HG03521 (cell line): ENCODE measurements around the gene LRRC4C.

Source experiments
- ATAC-seq: cut with Tn5 transposase; IDR thresholded peaks from one replicate; pipeline ENCODE4 v1.9.1; 2021; ENCODE audit warnings: mild to moderate bottlenecking, moderate library complexity; ENCODE audit not compliant: unreplicated experiment

LRRC4C gene

GRCh38 chr11:41419901-41420300 lies 39.6 kb downstream of the LRRC4C start:
- no peak for ATAC-seq

DNA sequence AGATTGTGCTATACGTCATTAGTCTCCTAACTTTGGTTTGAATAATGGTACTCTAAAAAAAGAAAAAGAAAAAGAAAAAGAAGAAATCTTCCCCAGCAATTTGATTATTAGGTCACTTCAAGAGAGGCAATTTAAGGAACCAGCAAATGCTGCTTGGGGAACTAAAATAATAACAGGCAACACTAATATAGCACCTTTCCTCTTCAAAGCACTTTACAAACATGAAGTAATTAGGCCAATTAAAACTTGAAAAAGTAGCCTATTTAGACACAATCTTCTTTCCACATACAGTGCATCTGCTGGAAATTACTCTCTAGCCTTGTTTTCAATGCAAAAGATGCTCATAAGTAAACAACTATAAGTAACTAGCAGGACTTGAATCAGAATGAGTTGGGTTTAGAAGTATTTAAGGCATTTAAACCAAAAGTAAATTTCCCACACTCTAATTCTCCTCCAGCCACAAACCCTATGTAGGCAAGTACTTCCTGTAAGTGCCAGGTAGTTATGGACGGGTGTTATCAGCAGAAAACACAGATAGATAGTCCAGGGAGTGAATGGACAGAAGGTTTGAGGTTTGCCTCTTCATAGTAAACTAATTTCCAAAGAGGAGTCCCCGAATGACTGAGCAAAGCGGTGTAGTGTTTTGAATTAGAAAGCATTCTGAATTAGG lies 44.5 kb downstream of the LRRC4C start:
- no peak for ATAC-seq

DNA sequence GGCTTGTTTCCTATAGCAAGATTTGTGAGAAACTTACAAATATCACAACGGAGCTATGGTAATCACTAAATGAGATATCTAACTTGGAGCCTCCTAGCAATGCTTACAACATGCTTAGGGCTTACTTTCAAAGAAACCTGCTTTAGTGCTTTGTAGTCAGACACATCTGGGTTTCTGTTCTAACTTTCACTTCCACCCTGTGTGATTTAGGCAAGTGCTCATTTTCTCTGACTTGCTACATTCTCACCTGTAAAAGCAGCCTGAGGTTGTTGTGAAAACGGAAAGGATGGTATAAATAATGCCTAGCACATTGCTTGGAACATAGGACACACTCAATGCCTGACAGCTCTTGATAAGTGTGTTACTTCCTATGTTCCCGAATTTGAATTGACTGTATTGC lies 45.6 kb downstream of the LRRC4C start:
- peak; percentile 79 for ATAC-seq

DNA sequence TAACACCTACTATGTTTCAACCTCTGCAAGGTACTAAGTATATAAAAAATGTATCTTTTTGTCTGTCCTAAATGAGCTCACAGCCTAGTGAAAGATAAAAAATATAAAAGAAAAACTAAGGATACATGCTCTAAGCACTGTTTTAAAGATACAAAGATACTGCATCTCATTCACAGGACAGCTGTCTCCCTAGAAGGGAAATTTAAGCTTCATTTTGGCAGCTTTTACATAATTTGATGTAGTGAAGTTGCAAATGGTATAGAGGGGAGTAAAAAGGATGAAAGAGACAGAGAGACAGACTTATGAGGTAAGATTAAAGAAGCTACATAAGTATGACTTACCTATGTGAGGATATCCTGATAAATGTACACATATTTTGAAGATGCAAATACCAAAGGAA lies 53.6 kb downstream of the LRRC4C start:
- ATAC-seq: no peak

DNA sequence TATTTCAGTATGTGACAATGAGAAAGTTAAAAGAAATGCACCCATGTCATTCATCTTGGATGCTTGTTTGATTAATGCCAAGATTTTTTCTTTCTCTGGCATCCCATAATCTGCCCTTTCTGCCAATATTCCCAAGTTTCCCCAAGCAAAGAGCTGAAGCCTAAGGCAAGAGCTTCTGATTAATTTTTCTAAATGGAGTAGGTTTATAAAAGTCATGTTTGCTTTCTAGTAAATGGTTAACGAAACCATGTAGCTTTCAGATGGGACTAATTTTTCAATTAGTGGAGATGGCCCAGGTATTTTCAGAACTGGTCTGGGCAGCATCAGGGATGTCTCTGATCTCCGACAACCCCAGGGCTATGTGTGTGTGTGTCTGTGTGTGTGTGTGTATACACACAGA lies 55.3 kb downstream of the LRRC4C start:
- ATAC-seq: no peak

DNA sequence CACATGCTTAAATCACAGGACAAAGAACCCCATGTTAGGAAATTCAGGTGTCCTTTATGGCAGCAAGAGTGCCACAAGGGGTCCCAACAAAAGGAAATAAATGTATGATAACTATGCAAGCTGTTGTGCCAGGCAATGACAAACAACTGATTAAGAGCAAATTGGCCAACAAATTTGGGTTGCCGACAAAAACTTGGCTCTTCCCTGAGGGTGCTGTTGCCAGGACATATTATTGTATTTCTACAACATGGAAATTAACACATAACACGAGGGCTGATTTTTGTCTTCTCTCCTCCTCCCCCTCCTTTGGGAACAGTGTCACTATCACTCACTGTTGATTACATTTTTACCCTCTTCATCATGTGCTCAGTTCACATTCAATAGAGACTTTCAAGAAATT lies 56.0 kb downstream of the LRRC4C start:
- no peak for ATAC-seq

DNA sequence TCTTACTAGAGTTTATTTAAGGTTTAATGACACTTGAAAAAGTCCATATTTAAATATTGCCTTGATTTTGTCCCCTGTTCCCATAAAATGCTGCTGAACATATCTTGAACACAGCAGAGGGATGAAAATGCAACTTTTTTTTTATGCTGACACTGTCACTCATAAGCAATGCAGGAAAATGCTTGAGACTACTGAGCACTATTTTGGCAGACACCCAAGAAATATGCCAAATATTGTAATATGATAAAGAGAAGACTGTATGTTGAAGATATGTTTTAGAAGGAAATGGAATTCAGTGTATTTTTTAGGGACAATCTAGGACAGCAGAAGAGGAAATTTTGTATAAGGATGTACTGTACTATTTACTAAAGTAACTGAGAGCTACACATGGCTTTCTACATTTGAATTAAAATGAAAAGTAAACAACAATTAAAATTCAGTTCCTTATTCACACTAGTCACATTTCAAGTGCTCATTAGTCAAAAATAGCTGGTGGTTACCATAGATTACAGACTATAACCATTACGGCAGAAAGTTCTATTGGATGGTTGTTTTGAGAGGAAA lies 58.6 kb downstream of the LRRC4C start:
- ATAC-seq: no peak

GRCh38 chr11:41400124-41400523 lies 59.3 kb downstream of the LRRC4C start:
- ATAC-seq: no peak

DNA sequence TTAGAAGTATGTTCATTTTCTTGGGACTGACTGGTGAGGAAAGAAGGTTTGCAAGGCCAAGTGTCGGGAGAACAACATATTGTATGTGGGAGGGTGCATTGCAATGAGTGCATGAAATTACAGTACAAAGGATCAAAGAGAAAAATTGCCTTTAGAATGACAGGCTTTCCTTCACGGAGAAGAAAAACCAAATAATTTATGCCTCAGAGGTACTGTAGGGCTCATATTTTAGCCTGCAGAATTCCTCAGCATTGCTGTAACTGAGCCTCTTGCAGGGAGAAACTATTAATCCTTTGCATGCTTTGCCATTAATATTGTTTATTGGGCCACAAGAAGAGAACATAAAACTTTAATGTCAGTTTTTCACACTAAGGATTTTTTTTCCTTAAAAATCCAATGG lies 60.1 kb downstream of the LRRC4C start:
- no peak for ATAC-seq

DNA sequence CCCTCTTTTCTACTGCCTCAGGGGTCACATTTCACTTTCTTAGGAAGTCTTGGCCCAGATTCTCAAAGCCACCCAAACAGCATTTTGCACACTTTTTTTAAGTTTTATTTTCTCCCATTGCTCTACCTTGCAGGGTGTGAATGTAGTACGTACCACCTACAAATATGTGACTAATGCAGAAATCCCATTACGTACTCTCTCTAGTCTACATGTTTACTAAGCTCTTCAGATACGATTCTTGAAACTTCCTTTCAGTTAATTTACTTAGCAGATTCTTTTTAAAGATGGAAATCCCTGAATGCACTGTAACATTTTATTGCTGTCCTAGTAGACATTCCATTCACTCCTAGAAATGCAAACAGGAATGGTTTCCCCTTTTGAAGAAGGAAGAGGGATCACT lies 61.3 kb downstream of the LRRC4C start:
- no peak for ATAC-seq

- ATAC-seq: no peak
Measured at GRCh38 chr11:41394521-41395195, 64.8 kb downstream of the LRRC4C start.

- ATAC-seq: no peak
Measured at GRCh38 chr11:41392596-41392995, 66.9 kb downstream of the LRRC4C start.

DNA sequence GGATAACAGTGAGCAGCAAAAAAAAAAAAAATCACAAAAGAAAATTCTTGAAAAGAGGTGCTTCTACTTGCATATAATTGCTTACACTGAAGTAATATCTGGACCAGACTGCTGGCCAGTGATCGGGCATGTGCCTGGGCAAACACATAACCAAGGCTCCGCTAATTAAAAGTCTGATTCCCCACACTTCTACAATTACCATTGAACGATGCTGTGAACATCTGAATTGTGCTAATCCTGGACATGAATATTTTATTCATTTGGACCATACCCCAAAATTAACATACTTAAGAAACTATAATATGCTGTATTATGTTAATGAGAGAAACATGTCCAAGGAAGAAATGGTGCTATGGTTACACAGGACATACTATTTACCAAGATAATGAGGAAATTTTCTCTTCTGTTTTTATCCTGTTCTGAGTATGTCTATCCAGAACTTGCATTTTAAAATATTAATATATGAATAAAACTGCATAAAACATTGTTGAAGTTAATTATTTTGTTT lies 69.8 kb downstream of the LRRC4C start:
- ATAC-seq: no peak

GRCh38 chr11:41384329-41384728 lies 75.1 kb downstream of the LRRC4C start:
- ATAC-seq: no peak

GRCh38 chr11:41383768-41384167 lies 75.7 kb downstream of the LRRC4C start:
- no peak for ATAC-seq

DNA sequence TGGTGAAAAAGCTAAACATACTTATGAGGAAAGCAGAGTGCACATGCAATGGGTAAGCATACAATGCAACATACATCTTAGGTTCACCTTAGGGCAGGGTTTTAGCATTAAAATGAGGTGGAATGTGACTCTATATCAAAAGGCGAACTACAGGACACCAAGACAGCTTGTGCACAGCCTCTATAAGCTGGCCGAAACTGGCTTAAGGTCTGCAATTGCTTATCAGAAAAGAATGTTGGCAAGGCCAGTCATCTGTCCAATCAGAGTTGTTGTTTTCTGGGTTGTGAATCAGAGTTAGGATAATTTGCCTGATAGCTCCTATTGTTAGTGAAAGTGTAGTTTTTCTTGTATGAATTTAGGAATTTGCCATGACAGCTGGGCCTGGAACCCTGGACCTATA lies 76.5 kb downstream of the LRRC4C start:
- no peak for ATAC-seq

GRCh38 chr11:41379084-41379483 lies 80.4 kb downstream of the LRRC4C start:
- ATAC-seq: no peak

GRCh38 chr11:41377709-41378394 lies 81.6 kb downstream of the LRRC4C start:
- no peak for ATAC-seq

GRCh38 chr11:41351825-41352224 lies 107.6 kb downstream of the LRRC4C start:
- no peak for ATAC-seq

GRCh38 chr11:41346042-41346441 lies 113.4 kb downstream of the LRRC4C start:
- no peak for ATAC-seq

GRCh38 chr11:41334007-41334933 lies 125.2 kb downstream of the LRRC4C start:
- no peak for ATAC-seq
